B cell (primary cell): Measurements from ENCODE around the gene C11orf21. TPM values are rescaled to one million over a fixed set of nuclear protein-coding genes. Genes with fewer than 3 reads are reported as not detected.

Source experiments
- ATAC-seq: fragments of 200-7000 bp; cut with Tn5 transposase; one replicate; pipeline ENCODE4 v1.10.0; 2021; ENCODE audit warnings: low read depth, mild to moderate bottlenecking, moderate number of reproducible peaks, moderate library complexity
- CTCF ChIA-PET: fragments of 350-600 bp; sonication (Branson Sonifier 250); formaldehyde crosslinking; loops from one replicate; lab custom pipeline; 2021; ENCODE audit warnings: antibody characterized with exemption, inconsistent platforms; lab: Charles Lee
- POLR2A ChIA-PET: fragments of 350-600 bp; sonication (Branson Sonifier 250); formaldehyde crosslinking; loops from one replicate; lab custom pipeline; 2021; ENCODE audit warnings: antibody characterized with exemption; lab: Charles Lee
- DNase-seq: peaks from one replicate; pipeline ENCODE4 v3.0.0; 2013
- H2AFZ ChIP-seq: 2 replicates; pipeline ENCODE4 v1.6.1; 2012; ENCODE audit warnings: mild to moderate bottlenecking, low read depth, low read length; ENCODE audit not compliant: insufficient read depth, poor library complexity, severe bottlenecking
- H3K27ac ChIP-seq, 2 donors: 1 replicate in 1 of 2; 2 replicates in 1 of 2; pipeline ENCODE4 v1.5.1; 2012 to 2013; ENCODE audit warnings: low read length in 2 of 2, mild to moderate bottlenecking in 2 of 2, moderate library complexity in 1 of 2
- H3K27me3 ChIP-seq, 4 experiments: fragments of 200-600 bp in 1 of 4; sonication (generic) in 1 of 4; replicated peaks in 1 of 4; 1 replicate in 2 of 4; 2 replicates in 2 of 4; pipeline versions ENCODE4 v1.6.1 to v1.7.0; 2013 to 2016; ENCODE audit warnings: low read length in 3 of 4, mild to moderate bottlenecking in 2 of 4, mixed read lengths in 1 of 4, moderate library complexity in 1 of 4; ENCODE audit not compliant: insufficient read depth in 4 of 4, control insufficient read depth in 3 of 4; ENCODE audit errors: control extremely low read depth in 1 of 4
- H3K36me3 ChIP-seq, 2 experiments: replicated peaks in 1 of 2; 1 replicate in 1 of 2; 2 replicates in 1 of 2; pipeline versions ENCODE4 v1.6.1 to v1.7.1; 2013; ENCODE audit warnings: low read length in 1 of 2; ENCODE audit not compliant: insufficient read depth in 2 of 2, control insufficient read depth in 1 of 2; ENCODE audit errors: control extremely low read depth in 1 of 2, extremely low read depth in 1 of 2
- H3K4me1 ChIP-seq, 2 donors: fragments of 200-600 bp in 1 of 2; sonication (generic) in 1 of 2; 1 replicate in 1 of 2; 2 replicates in 1 of 2; pipeline versions ENCODE4 v1.5.1 to v1.6.1; 2013 to 2017; ENCODE audit warnings: low read length in 2 of 2; ENCODE audit not compliant: control insufficient read depth in 2 of 2, insufficient read depth in 2 of 2
- H3K4me2 ChIP-seq: replicated peaks from 2 replicates; pipeline ENCODE3; 2012; ENCODE audit warnings: mild to moderate bottlenecking, low read depth, low read length; ENCODE audit not compliant: poor library complexity, severe bottlenecking
- H3K4me3 ChIP-seq, 5 experiments: fragments of 200-600 bp in 1 of 5; sonication (generic) in 1 of 5; 1 replicate in 3 of 5; 2 replicates in 2 of 5; pipeline versions ENCODE4 v1.5.1 to v1.7.0; 2011 to 2016; ENCODE audit warnings: low read length in 4 of 5, mild to moderate bottlenecking in 4 of 5, low read depth in 2 of 5, control low read depth in 1 of 5, moderate library complexity in 1 of 5; ENCODE audit not compliant: insufficient read depth in 1 of 5; ENCODE audit errors: control extremely low read depth in 1 of 5, extremely low read depth in 1 of 5
- H3K79me2 ChIP-seq: fragments of 200-600 bp; sonication (generic); one replicate; pipeline ENCODE4 v1.6.0; 2016; ENCODE audit warnings: low read length; ENCODE audit not compliant: control insufficient read depth, insufficient read depth
- H3K9ac ChIP-seq: fragments of 200-600 bp; sonication (generic); 2 replicates; pipeline ENCODE4 v1.6.1; 2017; ENCODE audit warnings: mild to moderate bottlenecking, low read length, moderate library complexity
- H3K9me3 ChIP-seq, 3 donors: one replicate each; pipeline versions ENCODE4 v1.6.1 to v1.7.1; 2013; ENCODE audit warnings: low read length in 2 of 3; ENCODE audit not compliant: control insufficient read depth in 2 of 3, insufficient read depth in 1 of 3; ENCODE audit errors: control extremely low read depth in 1 of 3
- H4K20me1 ChIP-seq: 2 replicates; pipeline ENCODE4 v1.6.0; 2012; ENCODE audit warnings: mild to moderate bottlenecking, low read length; ENCODE audit not compliant: insufficient read depth, control insufficient read depth, poor library complexity, severe bottlenecking
- H3K27ac Mint-ChIP-seq: one replicate; pipeline ENCODE4 v1.8.0; 2021; ENCODE audit warnings: mixed read lengths
- H3K27me3 Mint-ChIP-seq: one replicate; pipeline ENCODE4 v1.8.0; 2021; ENCODE audit warnings: mixed read lengths
- H3K4me1 Mint-ChIP-seq: one replicate; pipeline ENCODE4 v1.8.0; 2021; ENCODE audit warnings: mixed read lengths
- H3K4me3 Mint-ChIP-seq: one replicate; pipeline ENCODE4 v1.8.0; 2021; ENCODE audit warnings: mixed read lengths
- H3K9me3 Mint-ChIP-seq: one replicate; pipeline ENCODE4 v1.8.0; 2022; ENCODE audit warnings: mixed read lengths; ENCODE audit not compliant: insufficient read depth
- EZH2 ChIP-seq: IDR thresholded peaks from 2 replicates; pipeline ENCODE4 v1.6.1; 2012; ENCODE audit warnings: borderline replicate concordance, low read depth, mild to moderate bottlenecking, moderate library complexity, low read length; ENCODE audit not compliant: insufficient read depth, poor library complexity, severe bottlenecking
- WGBS: methylation state at CpG from one replicate; pipeline ENCODE4 v1.1.5; 2013; ENCODE audit warnings: missing lambda C conversion rate; ENCODE audit not compliant: insufficient coverage; 5-methylcytosine and 5-hydroxymethylcytosine counted together
- intact Hi-C: fragments of 100-400 bp; cut with micrococcal nuclease; formaldehyde crosslinking; loops from one replicate; pipeline ENCODE4 v1.10.0; 2022
- polyA plus RNA-seq: library from polyadenylated mRNA; depleted of rRNA; stranded (reverse); fragments of >200 nt; gene quantifications from 2 replicates; pipeline ENCODE4 v1.2.3, GENCODE V29; 2012
- total RNA-seq, 2 donors: library from RNA; stranded (reverse); fragments of 120-200 nt in 1 of 2; gene quantifications; 1 replicate in 1 of 2; 2 replicates in 1 of 2; pipeline versions ENCODE4 v1.2.3 to v1.2.4, GENCODE V29; 2013 to 2022
- TF ChIP-seq, protein P1 (sequence below): fragments of 200-600 bp; IDR thresholded peaks from one replicate; pipeline ENCODE4 v1.8.0; 2022; ENCODE audit warnings: antibody characterized with exemption, mild to moderate bottlenecking

C11orf21 gene
- total and polyA plus RNA-seq, 2 donors (not counting 1 experiment from before 2014, with no cell fraction given): 22.8 to 38.9 TPM

DNA sequence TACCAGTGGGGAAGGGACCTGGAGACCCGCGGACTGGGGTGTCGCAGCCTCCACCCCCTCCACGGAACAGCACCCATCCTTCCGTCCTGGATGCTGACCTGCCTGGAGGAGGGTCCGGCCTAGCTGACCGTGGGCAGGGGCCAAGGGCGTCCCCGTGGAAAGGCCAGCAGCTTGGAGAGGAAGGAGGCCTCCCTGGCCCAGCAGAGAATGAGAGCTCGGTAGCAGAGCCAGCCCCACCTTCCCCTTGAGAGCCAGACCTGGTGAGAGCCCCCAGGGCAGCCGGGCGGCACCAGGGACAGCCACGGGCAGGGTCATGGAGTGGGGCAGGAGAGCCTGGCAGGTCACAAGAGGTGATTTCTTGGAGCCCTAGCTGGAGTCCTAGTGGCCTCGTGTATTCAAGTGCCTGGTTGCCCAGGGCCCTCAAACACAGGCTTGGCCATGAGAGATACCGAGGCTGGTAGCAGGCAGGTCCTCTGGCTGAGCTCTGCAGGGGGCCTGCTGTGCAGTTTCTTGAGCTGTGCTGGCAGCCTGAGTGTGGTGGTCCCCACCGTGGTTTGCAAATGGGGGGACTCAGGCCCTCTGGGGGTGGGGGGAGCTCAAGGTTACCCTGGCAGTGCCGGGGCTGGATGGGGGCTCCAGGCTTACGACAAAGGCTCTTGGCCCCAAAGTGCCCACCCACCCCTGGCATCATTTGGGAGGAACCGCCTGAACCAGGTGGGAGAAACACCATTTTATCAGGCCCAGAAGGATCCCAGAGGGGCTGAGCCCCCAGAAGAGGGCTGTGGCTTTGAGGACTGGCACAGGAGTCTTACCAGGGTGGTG lies 7.7 kb upstream of the C11orf21 start:
- intact Hi-C loops: no loop called here

More for the DNA sequence above, 7.7 kb upstream of the C11orf21 start:
- no peak for TF ChIP-seq EZH2
- TF ChIP-seq, protein P1, sequence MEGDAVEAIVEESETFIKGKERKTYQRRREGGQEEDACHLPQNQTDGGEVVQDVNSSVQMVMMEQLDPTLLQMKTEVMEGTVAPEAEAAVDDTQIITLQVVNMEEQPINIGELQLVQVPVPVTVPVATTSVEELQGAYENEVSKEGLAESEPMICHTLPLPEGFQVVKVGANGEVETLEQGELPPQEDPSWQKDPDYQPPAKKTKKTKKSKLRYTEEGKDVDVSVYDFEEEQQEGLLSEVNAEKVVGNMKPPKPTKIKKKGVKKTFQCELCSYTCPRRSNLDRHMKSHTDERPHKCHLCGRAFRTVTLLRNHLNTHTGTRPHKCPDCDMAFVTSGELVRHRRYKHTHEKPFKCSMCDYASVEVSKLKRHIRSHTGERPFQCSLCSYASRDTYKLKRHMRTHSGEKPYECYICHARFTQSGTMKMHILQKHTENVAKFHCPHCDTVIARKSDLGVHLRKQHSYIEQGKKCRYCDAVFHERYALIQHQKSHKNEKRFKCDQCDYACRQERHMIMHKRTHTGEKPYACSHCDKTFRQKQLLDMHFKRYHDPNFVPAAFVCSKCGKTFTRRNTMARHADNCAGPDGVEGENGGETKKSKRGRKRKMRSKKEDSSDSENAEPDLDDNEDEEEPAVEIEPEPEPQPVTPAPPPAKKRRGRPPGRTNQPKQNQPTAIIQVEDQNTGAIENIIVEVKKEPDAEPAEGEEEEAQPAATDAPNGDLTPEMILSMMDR: no peak
- H3K4me2 ChIP-seq: no peak overlapping the region
- H3K9ac ChIP-seq: no peak overlapping the region
- H4K20me1 ChIP-seq: no peaks in the 10 kb centered on the region
- no peak overlapping the region for H2AFZ ChIP-seq
- no peak overlapping the region for H3K4me3 Mint-ChIP-seq
- H3K27me3 Mint-ChIP-seq: no peaks in the 10 kb centered on the region
- no peak overlapping the region for H3K27ac Mint-ChIP-seq
- H3K9me3 Mint-ChIP-seq: no peaks in the 10 kb centered on the region
- no peaks in the 10 kb centered on the region for H3K27me3 ChIP-seq
- DNase-seq (no peak), ATAC-seq (no peak)
- peaks cover 19 to 20% of the 10 kb centered on the region in 2 donors for H3K4me1 ChIP-seq
- H3K36me3 ChIP-seq: no peaks in the 10 kb centered on the region
- ChIA-PET CTCF (interaction anchor here (1.1 to 15.0 kb wide), 3 partner anchors 7 to 222 kb away, joined by 4 to 583 read pairs (median 7); partner anchors contain the start of genes C11orf21 and TSPAN32), POLR2A (interaction anchor here (1.4 kb wide), 1 partner anchor 68 kb away, joined by 3 read pairs; no protein-coding TSS in a partner anchor)
- H3K79me2 ChIP-seq: peaks cover 12% of the 10 kb centered on the region
- 92% methylated on average over 18 of the region's 19 CpGs for WGBS
- peaks cover 19% of the 10 kb centered on the region for H3K4me1 Mint-ChIP-seq
- no peak overlapping the region for H3K4me3 ChIP-seq
- H3K27ac ChIP-seq: no peak overlapping the region
- no peaks in the 10 kb centered on the region for H3K9me3 ChIP-seq
